ENCODE measurements around the gene ALDH3B2.

- TF ChIP-seq RAD21 (IDR thresholded peaks at IDR 0.05 in 1 of 2, conservative IDR thresholded peaks at IDR 0.05 in 1 of 2; ENCODE audit: low read depth in 2 of 2, low read length in 2 of 2) (no peak), CTCF (IDR thresholded peaks at IDR 0.05; ENCODE audit: control extremely low read depth in 1 of 3, insufficient read depth in 1 of 3, low read depth in 1 of 3, low read length in 3 of 3) (no peak), KDM1A (IDR thresholded peaks at IDR 0.05; ENCODE audit: borderline replicate concordance, low read length) (no peak), POLR2AphosphoS5 (IDR thresholded peaks at IDR 0.05; ENCODE audit: low read depth, low read length) (no peak), TAF1 (IDR thresholded peaks at IDR 0.05; ENCODE audit: low read depth, low read length) (no peak), YY1 (IDR thresholded peaks at IDR 0.05; ENCODE audit: low read depth, low read length) (no peak), CREB1 (IDR thresholded peaks at IDR 0.05) (no peak), EP300 (IDR thresholded peaks at IDR 0.05; ENCODE audit: borderline replicate concordance in 1 of 2, low read depth in 2 of 2, low read length in 2 of 2) (no peak), BRCA1 (IDR thresholded peaks at IDR 0.05; ENCODE audit: low read depth, low read length) (no peak), SUZ12 (IDR thresholded peaks at IDR 0.05; ENCODE audit: low read length) (no peak), POLR2A (IDR thresholded peaks at IDR 0.05; ENCODE audit: control extremely low read depth in 1 of 2, low read depth in 2 of 2, low read length in 2 of 2) (no peak), NRF1 (IDR thresholded peaks at IDR 0.05; ENCODE audit: low read depth, low read length) (no peak), JUN (IDR thresholded peaks at IDR 0.05; ENCODE audit: low read depth, low read length) (no peak), TBP (IDR thresholded peaks at IDR 0.05; ENCODE audit: low read depth, low read length) (no peak)
These were observed 10.8 kb downstream of the ALDH3B2 start for GRCh38 chr11:67663532-67664212.

Data from H1 (cell line).